ENCODE measurements around the gene TAF13. TPM values are rescaled to one million over a fixed set of nuclear protein-coding genes. Genes with fewer than 3 reads are reported as not detected.
A peak's percentile ranks its signal among the peaks of the same experiment; 100 is the strongest.

TAF13 gene
- total and polyA plus RNA-seq, 9 of the 15 experiments (the other 6 are each of a cell fraction or from before 2014, with no cell fraction given) = 14.9 to 77.2 (median 38.7) TPM

DNA sequence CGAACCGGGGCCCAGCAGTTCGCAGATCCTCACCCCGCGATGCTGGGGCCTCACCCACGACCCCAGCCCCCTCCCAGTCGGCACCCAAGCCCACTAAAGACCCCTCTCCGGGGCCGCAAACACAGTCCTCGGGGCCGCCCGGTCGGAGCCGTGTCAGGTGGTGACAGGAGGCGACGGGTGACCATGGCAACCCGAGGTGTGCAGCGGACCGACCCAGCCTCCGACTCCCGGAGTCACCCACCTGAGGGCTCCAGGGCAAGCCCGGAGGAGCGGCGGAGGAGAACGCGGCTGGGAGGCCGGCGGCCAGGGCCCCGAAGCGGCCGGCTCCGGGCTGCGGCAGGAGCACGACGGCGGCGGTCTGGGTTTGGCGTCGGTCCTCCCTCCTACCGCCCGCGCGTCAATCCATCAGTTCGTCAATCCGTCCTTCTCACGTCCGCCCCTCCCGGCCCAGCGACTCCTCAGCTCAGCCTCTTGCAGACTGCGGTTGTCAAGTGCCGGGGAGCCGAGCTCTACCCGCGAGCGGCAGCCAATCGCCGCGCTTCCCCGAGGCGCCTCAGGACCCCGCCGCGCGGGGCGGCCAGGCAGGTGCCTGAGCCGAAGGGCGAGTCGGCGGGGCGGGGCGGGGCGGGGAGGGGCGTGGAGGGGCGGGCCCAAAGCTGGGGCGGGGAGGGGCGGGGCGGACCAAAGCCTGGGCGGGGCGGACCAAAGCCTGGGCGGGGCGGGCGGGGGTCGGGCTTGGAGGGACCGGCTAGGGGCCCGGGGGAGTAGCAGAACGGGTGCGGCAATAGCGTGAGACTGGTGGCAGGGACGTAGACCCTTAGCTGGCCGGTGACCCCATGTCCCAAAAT is 34.0 kb downstream of the TAF13 start, which contains the start of gene WDR47 (continued):
- TF ChIP-seq, protein P1, sequence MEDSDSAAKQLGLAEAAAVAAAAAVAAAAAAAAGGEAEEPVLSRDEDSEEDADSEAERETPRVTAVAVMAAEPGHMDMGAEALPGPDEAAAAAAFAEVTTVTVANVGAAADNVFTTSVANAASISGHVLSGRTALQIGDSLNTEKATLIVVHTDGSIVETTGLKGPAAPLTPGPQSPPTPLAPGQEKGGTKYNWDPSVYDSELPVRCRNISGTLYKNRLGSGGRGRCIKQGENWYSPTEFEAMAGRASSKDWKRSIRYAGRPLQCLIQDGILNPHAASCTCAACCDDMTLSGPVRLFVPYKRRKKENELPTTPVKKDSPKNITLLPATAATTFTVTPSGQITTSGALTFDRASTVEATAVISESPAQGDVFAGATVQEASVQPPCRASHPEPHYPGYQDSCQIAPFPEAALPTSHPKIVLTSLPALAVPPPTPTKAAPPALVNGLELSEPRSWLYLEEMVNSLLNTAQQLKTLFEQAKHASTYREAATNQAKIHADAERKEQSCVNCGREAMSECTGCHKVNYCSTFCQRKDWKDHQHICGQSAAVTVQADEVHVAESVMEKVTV (CRISPR knock-in tag; IDR thresholded peaks at IDR 0.05) = peak; percentile 70
- TF ChIP-seq TBP (optimal IDR thresholded peaks at IDR 0.05; ENCODE audit: low read depth, low read length) (peak; percentile 98), RB1 (IDR thresholded peaks at IDR 0.05; ENCODE audit: low read depth) (peak; percentile 82; the same call in 1 of the 2 replicates), BRD4 (IDR thresholded peaks at IDR 0.05) (no peak), PHF8 (IDR thresholded peaks at IDR 0.05; ENCODE audit: borderline replicate concordance, low read length) (peak; percentile 78; the same call in 1 of the 2 replicates), FOSL1 (tag; conservative IDR thresholded peaks at IDR 0.05) (peak; percentile 48), ZNF175 (CRISPR knock-in tag; IDR thresholded peaks at IDR 0.05; ENCODE audit: low read depth) (0 out of 2 replicates have a peak, but pooled peaks have one; percentile 49), TARDBP (IDR thresholded peaks at IDR 0.05) (no peak), PHB (CRISPR knock-in tag; IDR thresholded peaks at IDR 0.05) (peak; percentile 38; the same call in 1 of the 2 replicates), ZNF217 (CRISPR knock-in tag; IDR thresholded peaks at IDR 0.05) (no peak), RFX1 (IDR thresholded peaks at IDR 0.05) (peak; percentile 90), NELFE (IDR thresholded peaks at IDR 0.05; ENCODE audit: insufficient read depth, insufficient read length) (no peak), BHLHE40 (IDR thresholded peaks at IDR 0.05; ENCODE audit: low read length) (peak; percentile 56; the same call in 1 of the 2 replicates), ZNF785 (CRISPR knock-in tag; IDR thresholded peaks at IDR 0.05) (no peak), NRF1 (conservative IDR thresholded peaks at IDR 0.05 in 1 of 2, IDR thresholded peaks at IDR 0.05 in 1 of 2) (peak in 1 of 2 experiments; percentile 57; a peak in 2 of 4 replicates)
- TF ChIP-seq, protein P2, sequence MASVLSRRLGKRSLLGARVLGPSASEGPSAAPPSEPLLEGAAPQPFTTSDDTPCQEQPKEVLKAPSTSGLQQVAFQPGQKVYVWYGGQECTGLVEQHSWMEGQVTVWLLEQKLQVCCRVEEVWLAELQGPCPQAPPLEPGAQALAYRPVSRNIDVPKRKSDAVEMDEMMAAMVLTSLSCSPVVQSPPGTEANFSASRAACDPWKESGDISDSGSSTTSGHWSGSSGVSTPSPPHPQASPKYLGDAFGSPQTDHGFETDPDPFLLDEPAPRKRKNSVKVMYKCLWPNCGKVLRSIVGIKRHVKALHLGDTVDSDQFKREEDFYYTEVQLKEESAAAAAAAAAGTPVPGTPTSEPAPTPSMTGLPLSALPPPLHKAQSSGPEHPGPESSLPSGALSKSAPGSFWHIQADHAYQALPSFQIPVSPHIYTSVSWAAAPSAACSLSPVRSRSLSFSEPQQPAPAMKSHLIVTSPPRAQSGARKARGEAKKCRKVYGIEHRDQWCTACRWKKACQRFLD (CRISPR knock-in tag; IDR thresholded peaks at IDR 0.05) = no peak; the same call in 1 of the 2 replicates
- TF ChIP-seq, protein P3, sequence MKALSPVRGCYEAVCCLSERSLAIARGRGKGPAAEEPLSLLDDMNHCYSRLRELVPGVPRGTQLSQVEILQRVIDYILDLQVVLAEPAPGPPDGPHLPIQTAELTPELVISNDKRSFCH (CRISPR knock-in tag; IDR thresholded peaks at IDR 0.05) = no peak
- TF ChIP-seq, protein P3 (tag; IDR thresholded peaks at IDR 0.05) = peak; percentile 51; the same call in 1 of the 2 replicates
- TF ChIP-seq, protein P4, sequence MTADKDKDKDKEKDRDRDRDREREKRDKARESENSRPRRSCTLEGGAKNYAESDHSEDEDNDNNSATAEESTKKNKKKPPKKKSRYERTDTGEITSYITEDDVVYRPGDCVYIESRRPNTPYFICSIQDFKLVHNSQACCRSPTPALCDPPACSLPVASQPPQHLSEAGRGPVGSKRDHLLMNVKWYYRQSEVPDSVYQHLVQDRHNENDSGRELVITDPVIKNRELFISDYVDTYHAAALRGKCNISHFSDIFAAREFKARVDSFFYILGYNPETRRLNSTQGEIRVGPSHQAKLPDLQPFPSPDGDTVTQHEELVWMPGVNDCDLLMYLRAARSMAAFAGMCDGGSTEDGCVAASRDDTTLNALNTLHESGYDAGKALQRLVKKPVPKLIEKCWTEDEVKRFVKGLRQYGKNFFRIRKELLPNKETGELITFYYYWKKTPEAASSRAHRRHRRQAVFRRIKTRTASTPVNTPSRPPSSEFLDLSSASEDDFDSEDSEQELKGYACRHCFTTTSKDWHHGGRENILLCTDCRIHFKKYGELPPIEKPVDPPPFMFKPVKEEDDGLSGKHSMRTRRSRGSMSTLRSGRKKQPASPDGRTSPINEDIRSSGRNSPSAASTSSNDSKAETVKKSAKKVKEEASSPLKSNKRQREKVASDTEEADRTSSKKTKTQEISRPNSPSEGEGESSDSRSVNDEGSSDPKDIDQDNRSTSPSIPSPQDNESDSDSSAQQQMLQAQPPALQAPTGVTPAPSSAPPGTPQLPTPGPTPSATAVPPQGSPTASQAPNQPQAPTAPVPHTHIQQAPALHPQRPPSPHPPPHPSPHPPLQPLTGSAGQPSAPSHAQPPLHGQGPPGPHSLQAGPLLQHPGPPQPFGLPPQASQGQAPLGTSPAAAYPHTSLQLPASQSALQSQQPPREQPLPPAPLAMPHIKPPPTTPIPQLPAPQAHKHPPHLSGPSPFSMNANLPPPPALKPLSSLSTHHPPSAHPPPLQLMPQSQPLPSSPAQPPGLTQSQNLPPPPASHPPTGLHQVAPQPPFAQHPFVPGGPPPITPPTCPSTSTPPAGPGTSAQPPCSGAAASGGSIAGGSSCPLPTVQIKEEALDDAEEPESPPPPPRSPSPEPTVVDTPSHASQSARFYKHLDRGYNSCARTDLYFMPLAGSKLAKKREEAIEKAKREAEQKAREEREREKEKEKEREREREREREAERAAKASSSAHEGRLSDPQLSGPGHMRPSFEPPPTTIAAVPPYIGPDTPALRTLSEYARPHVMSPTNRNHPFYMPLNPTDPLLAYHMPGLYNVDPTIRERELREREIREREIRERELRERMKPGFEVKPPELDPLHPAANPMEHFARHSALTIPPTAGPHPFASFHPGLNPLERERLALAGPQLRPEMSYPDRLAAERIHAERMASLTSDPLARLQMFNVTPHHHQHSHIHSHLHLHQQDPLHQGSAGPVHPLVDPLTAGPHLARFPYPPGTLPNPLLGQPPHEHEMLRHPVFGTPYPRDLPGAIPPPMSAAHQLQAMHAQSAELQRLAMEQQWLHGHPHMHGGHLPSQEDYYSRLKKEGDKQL (CRISPR knock-in tag; IDR thresholded peaks at IDR 0.05; ENCODE audit: borderline replicate concordance) = peak; percentile 76; the same call in 1 of the 2 replicates
